ENCODE measurements around the gene SCMH1.
"Not testable (repeated sequence)": the region's sequence is repeated elsewhere in the genome, so short reads cannot be mapped to it uniquely, and the experiment has no call there.

SCMH1 gene

GRCh38 chr1:41162441-41162840, 79.7 kb downstream of the SCMH1 start:
- peak in 11 of 42 donors; percentile 2 to 65 (median 16) for DNase-seq
- intact Hi-C loops (cut with DNase I), result no loop called here

GRCh38 chr1:41161846-41162245, 80.3 kb downstream of the SCMH1 start:
- intact Hi-C loops (cut with DNase I), result no loop called here
- DNase-seq, result no peak

- no peak for DNase-seq
- intact Hi-C loops (cut with DNase I), result no loop called here
Observed at GRCh38 chr1:41160498-41161110, 81.5 kb downstream of the SCMH1 start.

- no peak for DNase-seq
- intact Hi-C loops (cut with DNase I), result no loop called here
Observed at GRCh38 chr1:41158966-41159365, 83.1 kb downstream of the SCMH1 start.

GRCh38 chr1:41158147-41158875, 83.8 kb downstream of the SCMH1 start:
- DNase-seq, result no peak
- intact Hi-C loops (cut with DNase I), result no loop called here

GRCh38 chr1:41155105-41155504, 87.0 kb downstream of the SCMH1 start:
- DNase-seq, result no peak
- intact Hi-C loops (cut with DNase I), result no loop called here

GRCh38 chr1:41153750-41154274, 88.3 kb downstream of the SCMH1 start:
- DNase-seq, result no peak

GRCh38 chr1:41152622-41153044, 89.5 kb downstream of the SCMH1 start:
- intact Hi-C loops (cut with DNase I), result no loop called here
- no peak for DNase-seq

More at GRCh38 chr1:41153750-41154274, 88.3 kb downstream of the SCMH1 start:
- intact Hi-C loops (cut with DNase I), result no loop called here

- no peak for DNase-seq
- intact Hi-C loops (cut with DNase I), result no loop called here
Observed at GRCh38 chr1:41151846-41152245, 90.3 kb downstream of the SCMH1 start.

GRCh38 chr1:41149570-41149969, 92.5 kb downstream of the SCMH1 start:
- DNase-seq, result no peak
- intact Hi-C loops (cut with DNase I), result no loop called here

- DNase-seq, result no peak
- intact Hi-C loops (cut with DNase I), result no loop called here
Observed at GRCh38 chr1:41144285-41144684, 97.8 kb downstream of the SCMH1 start.

- DNase-seq, result no peak
- intact Hi-C loops (cut with DNase I), result no loop called here
Observed at GRCh38 chr1:41138549-41138948, 103.6 kb downstream of the SCMH1 start.

GRCh38 chr1:41135196-41135947, 106.7 kb downstream of the SCMH1 start:
- DNase-seq, result no peak
- intact Hi-C loops (cut with DNase I), result no loop called here

- DNase-seq; intact Hi-C loops (cut with DNase I): not testable (repeated sequence)
Observed at GRCh38 chr1:41134325-41134724, 107.8 kb downstream of the SCMH1 start.

GRCh38 chr1:41122851-41123518, 119.1 kb downstream of the SCMH1 start:
- intact Hi-C loops (cut with DNase I), result no loop called here
- DNase-seq, result peak in 13 of 42 donors; percentile 3 to 53 (median 16)

GRCh38 chr1:41122148-41122547, 120.0 kb downstream of the SCMH1 start:
- intact Hi-C loops (cut with DNase I), result no loop called here
- DNase-seq, result no peak

GRCh38 chr1:41118645-41119044, 123.5 kb downstream of the SCMH1 start:
- intact Hi-C loops (cut with DNase I), result no loop called here
- no peak for DNase-seq

- intact Hi-C loops (cut with DNase I); DNase-seq: not testable (repeated sequence)
Observed at GRCh38 chr1:41117241-41117640, 124.9 kb downstream of the SCMH1 start.

- intact Hi-C loops (cut with DNase I), result no loop called here
- no peak for DNase-seq
Observed at GRCh38 chr1:41110736-41111135, 131.4 kb downstream of the SCMH1 start.

Measured in head of caudate nucleus (tissue), 42 donors.